OCI-M2 (cell line): Measurements from ENCODE around the gene CROCC2.

ENCODE experiments used
- DNase-seq: peaks from one replicate; lab custom pipeline; 2025; ENCODE audit not compliant: unreplicated experiment; lab: John Stamatoyannopoulos, UW

CROCC2 gene

GRCh38 chr2:240955306-240956170 lies 49.4 kb downstream of the CROCC2 start:
- no peak for DNase-seq

- no peak for DNase-seq
Observed at GRCh38 chr2:240956171-240956934, 50.2 kb downstream of the CROCC2 start.

- DNase-seq = no peak
Observed at GRCh38 chr2:240956935-240957655, 51.0 kb downstream of the CROCC2 start.

GRCh38 chr2:240957656-240958365 lies 51.7 kb downstream of the CROCC2 start:
- no peak for DNase-seq

GRCh38 chr2:240958366-240959213 lies 52.5 kb downstream of the CROCC2 start:
- no peak for DNase-seq

GRCh38 chr2:240959214-240959940 lies 53.2 kb downstream of the CROCC2 start:
- no peak for DNase-seq

GRCh38 chr2:240959941-240960308 lies 53.8 kb downstream of the CROCC2 start:
- DNase-seq = no peak

GRCh38 chr2:240960309-240960970 lies 54.3 kb downstream of the CROCC2 start:
- no peak for DNase-seq

- DNase-seq = no peak
Observed at GRCh38 chr2:240960971-240961876, 55.1 kb downstream of the CROCC2 start.

GRCh38 chr2:240961910-240962299 lies 55.8 kb downstream of the CROCC2 start:
- no peak for DNase-seq

GRCh38 chr2:240962300-240963064 lies 56.3 kb downstream of the CROCC2 start:
- no peak for DNase-seq

- no peak for DNase-seq
Observed at GRCh38 chr2:240963065-240963867, 57.1 kb downstream of the CROCC2 start.

- no peak for DNase-seq
Observed at GRCh38 chr2:240963868-240964703, 58.0 kb downstream of the CROCC2 start.

GRCh38 chr2:240964704-240965295 lies 58.7 kb downstream of the CROCC2 start:
- DNase-seq = no peak

- no peak for DNase-seq
Observed at GRCh38 chr2:240965296-240965904, 59.3 kb downstream of the CROCC2 start.
